CD14-positive monocyte (primary cell): ENCODE results near the gene ST6GALNAC3. TPM values are rescaled to one million over a fixed set of nuclear protein-coding genes. Genes with fewer than 3 reads are reported as not detected.

Source experiments
- DNase-seq, 3 donors: peaks; one replicate each; pipeline ENCODE4 v3.0.0-alpha.2; 2011 to 2022
- H2AFZ ChIP-seq: 2 replicates; pipeline ENCODE4 v1.6.0; 2012; ENCODE audit warnings: mild to moderate bottlenecking, low read depth, low read length, inconsistent platforms; ENCODE audit not compliant: insufficient read depth, poor library complexity, severe bottlenecking
- H3K27ac ChIP-seq, 2 donors: 1 replicate in 1 of 2; 2 replicates in 1 of 2; pipeline ENCODE4 v1.5.1; 2012 to 2013; ENCODE audit warnings: low read length in 2 of 2, control low read depth in 1 of 2, inconsistent platforms in 1 of 2, low read depth in 1 of 2, mild to moderate bottlenecking in 1 of 2
- H3K27me3 ChIP-seq, 2 donors: one replicate each; pipeline versions ENCODE4 v1.6.0 to v1.6.1; 2011 to 2013; ENCODE audit warnings: low read length in 2 of 2; ENCODE audit not compliant: control insufficient read depth in 2 of 2, insufficient read depth in 2 of 2
- H3K36me3 ChIP-seq, 2 donors: replicated peaks in 1 of 2; 1 replicate in 1 of 2; 2 replicates in 1 of 2; pipeline versions ENCODE4 v1.5.1 to v1.6.1; 2012 to 2013; ENCODE audit warnings: low read length in 2 of 2, control low read depth in 1 of 2, inconsistent platforms in 1 of 2, mild to moderate bottlenecking in 1 of 2; ENCODE audit not compliant: insufficient read depth in 2 of 2, control insufficient read depth in 1 of 2
- H3K4me1 ChIP-seq, 2 donors: 1 replicate in 1 of 2; 2 replicates in 1 of 2; pipeline versions ENCODE4 v1.5.1 to v1.6.1; 2012 to 2013; ENCODE audit warnings: low read length in 2 of 2, control low read depth in 1 of 2, inconsistent platforms in 1 of 2, mild to moderate bottlenecking in 1 of 2, moderate library complexity in 1 of 2; ENCODE audit not compliant: insufficient read depth in 2 of 2, control insufficient read depth in 1 of 2
- H3K4me2 ChIP-seq: replicated peaks from 2 replicates; pipeline ENCODE3; 2012; ENCODE audit warnings: low read length, moderate library complexity, mild to moderate bottlenecking; ENCODE audit not compliant: poor library complexity, severe bottlenecking; ENCODE audit errors: extremely low read depth
- H3K4me3 ChIP-seq, 3 experiments: fragments of 200-600 bp in 1 of 3; sonication (generic) in 1 of 3; replicated peaks in 1 of 3; 1 replicate in 2 of 3; 2 replicates in 1 of 3; pipeline ENCODE4 v1.5.1; 2011 to 2013; ENCODE audit warnings: low read length in 3 of 3, mild to moderate bottlenecking in 3 of 3, control low read depth in 2 of 3, low read depth in 2 of 3, inconsistent platforms in 1 of 3, moderate library complexity in 1 of 3
- H3K79me2 ChIP-seq: 2 replicates; pipeline ENCODE4 v1.6.0; 2012; ENCODE audit warnings: mild to moderate bottlenecking, control low read depth, inconsistent platforms, low read length, moderate library complexity; ENCODE audit not compliant: insufficient read depth
- H3K9ac ChIP-seq: 2 replicates; pipeline ENCODE4 v1.6.0; 2017; ENCODE audit warnings: low read length, mild to moderate bottlenecking; ENCODE audit not compliant: insufficient read depth, poor library complexity, severe bottlenecking
- H3K9me3 ChIP-seq, 2 donors: replicated peaks in 1 of 2; 1 replicate in 1 of 2; 2 replicates in 1 of 2; pipeline versions ENCODE4 v1.5.1 to v1.6.1; 2012 to 2013; ENCODE audit warnings: low read length in 2 of 2, control low read depth in 1 of 2; ENCODE audit not compliant: control insufficient read depth in 1 of 2, insufficient read depth in 1 of 2
- H4K20me1 ChIP-seq: 2 replicates; pipeline ENCODE4 v1.6.0; 2012; ENCODE audit warnings: mild to moderate bottlenecking, low read length, control low read depth, moderate library complexity; ENCODE audit not compliant: insufficient read depth
- H3K27ac Mint-ChIP-seq, 7 donors: one replicate each; pipeline ENCODE4 v1.8.0; 2020; ENCODE audit warnings: mild to moderate bottlenecking in 7 of 7, mixed read lengths in 7 of 7, moderate library complexity in 6 of 7, inconsistent platforms in 2 of 7
- H3K27me3 Mint-ChIP-seq, 3 donors: one replicate each; pipeline ENCODE4 v1.8.0; 2021 to 2022; ENCODE audit warnings: low read depth in 3 of 3, mild to moderate bottlenecking in 3 of 3, mixed read lengths in 3 of 3, moderate library complexity in 3 of 3, inconsistent platforms in 1 of 3
- H3K36me3 Mint-ChIP-seq, 2 donors: one replicate each; pipeline ENCODE4 v1.8.0; 2020; ENCODE audit warnings: mixed read lengths in 2 of 2, inconsistent platforms in 1 of 2, mild to moderate bottlenecking in 1 of 2
- H3K4me1 Mint-ChIP-seq: one replicate; pipeline ENCODE4 v1.8.0; 2020; ENCODE audit warnings: mild to moderate bottlenecking, mixed read lengths
- H3K4me3 Mint-ChIP-seq, 2 donors: one replicate each; pipeline ENCODE4 v1.8.0; 2020; ENCODE audit warnings: mild to moderate bottlenecking in 2 of 2, mixed read lengths in 2 of 2, moderate library complexity in 1 of 2
- H3K9me3 Mint-ChIP-seq, 7 donors: one replicate each; pipeline ENCODE4 v1.8.0; 2020 to 2022; ENCODE audit warnings: mixed read lengths in 7 of 7, mild to moderate bottlenecking in 6 of 7, moderate library complexity in 6 of 7, inconsistent platforms in 2 of 7
- CTCF ChIP-seq: fragments of 200-600 bp; IDR thresholded peaks from one replicate; pipeline ENCODE4 v1.8.0; 2022; ENCODE audit warnings: antibody characterized with exemption, mild to moderate bottlenecking
- WGBS: methylation state at CpG from one replicate; pipeline ENCODE4 v1.1.5; 2013; ENCODE audit warnings: missing lambda C conversion rate; ENCODE audit not compliant: insufficient coverage; 5-methylcytosine and 5-hydroxymethylcytosine counted together
- intact Hi-C, 2 donors: fragments of 100-400 bp; cut with micrococcal nuclease; formaldehyde crosslinking; loops; one replicate each; pipeline versions ENCODE4 v1.15.0 to v1.15.1; 2023
- polyA plus RNA-seq, 3 donors: library from polyadenylated mRNA; depleted of rRNA in 1 of 3; unstranded in 2 of 3; stranded (reverse) in 1 of 3; fragments of 300-500 nt in 2 of 3; fragments of >200 nt in 1 of 3; fragmentation: Illumina TruSeq in 2 of 3; gene quantifications; 1 replicate in 2 of 3; 2 replicates in 1 of 3; pipeline ENCODE4 v1.2.3, GENCODE V29; 2012 to 2021

The ST6GALNAC3 gene
- polyA plus RNA-seq, 3 donors = 6.5 to 9.2 (median 7.6) TPM

DNA sequence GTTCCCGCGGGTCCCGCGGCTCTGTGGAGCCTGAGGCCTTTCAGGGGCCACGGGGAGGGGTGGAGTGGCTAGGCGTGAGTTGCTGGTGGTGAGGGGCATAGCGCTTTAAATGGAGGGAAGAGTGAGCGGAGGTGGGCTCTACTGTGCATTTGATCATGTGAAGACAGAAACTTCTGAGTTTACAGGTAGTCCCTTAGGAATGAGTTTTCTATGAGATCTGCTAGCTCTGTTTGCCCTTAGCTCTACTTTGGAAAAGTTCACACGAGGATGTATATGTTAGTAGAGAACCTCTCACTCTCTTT lies 593 bp downstream of the ST6GALNAC3 start:
- intact Hi-C loops = loop anchor here in 1 of 2 donors (10.0 kb wide), 1 partner anchor 1140 kb away; the partner anchor contains the start of gene PIGK
- Mint-ChIP-seq H3K27ac (peak overlapping the region; percentile 85 to 94 (median 88)), H3K27me3 (peaks cover 5 to 8% (median 7%) of the 10 kb centered on the region in 3 donors), H3K9me3 (peaks cover 0 to 3% (median 0%) of the 10 kb centered on the region in 7 donors), H3K4me3 (peak overlapping the region; percentile 83 to 93), H3K4me1 (peaks cover 38% of the 10 kb centered on the region), H3K36me3 (peaks cover 0 to 2% of the 10 kb centered on the region in 2 donors)
- no peaks in the 10 kb centered on the region for H3K36me3 ChIP-seq
- peak overlapping the region; percentile 40 to 69 for H3K27ac ChIP-seq
- peak overlapping the region; percentile 59 to 92 (median 79) for H3K4me3 ChIP-seq
- H3K4me2 ChIP-seq = peak overlapping the region; percentile 98
- peaks cover 24% of the 10 kb centered on the region for H3K79me2 ChIP-seq
- DNase-seq = no peak
- no peak for TF ChIP-seq CTCF
- peak overlapping the region; percentile 88 for H2AFZ ChIP-seq
- H3K9ac ChIP-seq = peak overlapping the region; percentile 44
- peaks cover 27 to 35% of the 10 kb centered on the region in 2 donors for H3K4me1 ChIP-seq
- H3K27me3 ChIP-seq = peaks cover 0 to 3% of the 10 kb centered on the region in 2 donors
- peaks cover 4% of the 10 kb centered on the region for H4K20me1 ChIP-seq
- H3K9me3 ChIP-seq = no peaks in the 10 kb centered on the region
- 30% methylated on average over 8 of the region's 9 CpGs for WGBS

- Mint-ChIP-seq H3K4me1 (peaks cover 42% of the 10 kb centered on the region), H3K27ac (peak overlapping the region; percentile 85 to 94 (median 90)), H3K4me3 (peak overlapping the region; percentile 83 to 93), H3K36me3 (peaks cover 0 to 2% of the 10 kb centered on the region in 2 donors), H3K27me3 (peaks cover 5 to 8% (median 7%) of the 10 kb centered on the region in 3 donors), H3K9me3 (peaks cover 0 to 3% (median 0%) of the 10 kb centered on the region in 7 donors)
- Histone ChIP-seq H4K20me1 (peaks cover 11% of the 10 kb centered on the region), H3K9ac (no peak overlapping the region), H3K9me3 (no peaks in the 10 kb centered on the region), H3K36me3 (no peaks in the 10 kb centered on the region), H3K27ac (peak overlapping the region; percentile 49 to 76), H3K4me2 (peak overlapping the region; percentile 98), H3K27me3 (peaks cover 0 to 3% of the 10 kb centered on the region in 2 donors), H3K4me3 (peak overlapping the region; percentile 59 to 92 (median 79)), H3K79me2 (peaks cover 29% of the 10 kb centered on the region), H2AFZ (peak overlapping the region; percentile 33), H3K4me1 (peaks cover 27 to 35% of the 10 kb centered on the region in 2 donors)
- intact Hi-C loops = loop anchor here in 1 of 2 donors (10.0 kb wide), 1 partner anchor 1139 kb away; the partner anchor contains the start of gene PIGK
- peak; percentile 85 to 94 (median 94) for DNase-seq
- TF ChIP-seq CTCF = no peak
- WGBS = no CpG with 5 or more reads among the region's 5 CpGs
Observed at GRCh38 chr1:76075877-76076276, 1.3 kb downstream of the ST6GALNAC3 start.
